VCaP (cell line): ENCODE measurements around the gene PXDC1.
A peak's percentile ranks its signal among the peaks of the same experiment; 100 is the strongest.

ENCODE experiments used
- H3K27ac ChIP-seq: fragments of 450-650 bp; 2 replicates; pipeline ENCODE4 v1.5.1; 2017
- CTCF ChIP-seq: fragments of 450-650 bp; conservative IDR thresholded peaks from 2 replicates; pipeline ENCODE4 v1.5.1; 2017; ENCODE audit warnings: mild to moderate bottlenecking, moderate library complexity

Gene PXDC1

GRCh38 chr6:3741477-3741871 is 10.0 kb downstream of the PXDC1 start:
- no peak for TF ChIP-seq CTCF
- no peak overlapping the region; the same call in 1 of the 2 replicates for H3K27ac ChIP-seq

GRCh38 chr6:3740551-3741476 is 10.7 kb downstream of the PXDC1 start:
- TF ChIP-seq CTCF = no peak
- H3K27ac ChIP-seq = peak overlapping the region; percentile 40

DNA sequence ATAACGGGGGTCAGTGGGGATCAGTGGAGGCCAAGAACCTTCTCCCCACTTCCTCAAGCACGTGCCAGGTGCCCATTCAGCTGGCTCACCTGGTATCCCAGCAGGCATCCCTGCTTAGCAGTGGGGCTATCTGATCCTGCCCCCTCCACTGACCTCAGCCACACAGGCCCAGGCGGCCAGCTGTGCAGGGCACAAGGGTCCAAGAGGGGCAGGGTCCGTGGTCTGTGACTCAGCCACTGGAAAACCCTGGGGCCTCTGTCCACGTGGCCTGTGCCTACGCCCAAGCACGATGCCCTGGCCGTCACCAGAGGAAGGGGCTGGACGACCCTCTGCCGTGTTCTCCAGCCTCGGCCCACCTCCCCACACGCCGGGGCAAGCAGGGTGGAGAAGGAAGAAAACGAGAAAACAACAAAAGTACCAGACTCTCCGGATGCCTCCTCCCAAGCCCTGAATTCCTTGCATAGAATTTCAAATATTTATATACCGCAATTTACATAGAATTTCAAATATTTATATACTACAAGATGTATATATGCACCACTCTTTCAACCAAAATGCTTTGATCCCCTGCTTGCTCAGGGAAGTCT is 12.1 kb downstream of the PXDC1 start:
- TF ChIP-seq CTCF = no peak
- H3K27ac ChIP-seq = no peak overlapping the region

GRCh38 chr6:3738381-3739131 is 13.0 kb downstream of the PXDC1 start:
- H3K27ac ChIP-seq = no peak overlapping the region
- no peak for TF ChIP-seq CTCF

- no peak for TF ChIP-seq CTCF
- no peak overlapping the region for H3K27ac ChIP-seq
Observed at GRCh38 chr6:3737831-3738210, 13.7 kb downstream of the PXDC1 start.

DNA sequence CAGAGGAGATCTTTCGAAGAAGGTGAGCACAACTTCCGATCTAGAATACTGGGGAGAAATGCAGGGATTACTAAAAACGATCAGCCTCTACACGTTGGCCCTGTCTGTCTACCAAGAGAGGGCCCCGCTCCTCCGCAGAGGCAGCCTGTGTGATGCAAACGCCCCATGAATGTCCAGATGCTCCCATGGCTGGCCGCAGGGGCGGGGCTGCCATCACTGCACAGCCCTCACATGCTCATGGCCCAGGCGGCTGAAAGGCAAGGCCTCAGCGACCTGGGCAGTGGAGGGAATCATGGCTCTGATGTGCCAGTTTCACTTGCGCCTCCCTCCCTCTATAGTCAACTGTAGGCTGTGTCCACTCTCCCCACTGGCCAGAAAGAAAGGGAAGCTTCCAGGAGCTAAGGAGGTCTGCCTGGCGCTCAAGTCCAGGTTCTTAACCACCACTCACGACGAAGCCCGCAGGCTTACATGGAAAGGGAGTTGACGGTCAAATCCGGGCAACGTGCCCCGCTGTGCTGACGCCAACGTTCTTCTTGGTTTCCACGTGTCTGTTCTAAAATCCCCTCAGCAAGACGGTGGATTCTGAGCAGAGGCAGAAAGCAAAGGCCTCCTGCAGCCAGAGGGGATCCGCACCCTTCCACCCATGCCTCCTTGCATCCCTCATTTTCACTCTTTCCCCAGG is 14.2 kb downstream of the PXDC1 start:
- TF ChIP-seq CTCF = no peak
- no peak overlapping the region for H3K27ac ChIP-seq
